AG04449 (cell line): ENCODE data around the gene TMEM150A.
A peak's percentile ranks its signal among the peaks of the same experiment; 100 is the strongest.
"Not testable (repeated sequence)": the region's sequence is repeated elsewhere in the genome, so short reads cannot be mapped to it uniquely, and the experiment has no call there.

Source experiments
- CTCF ChIA-PET: fragments of 350-600 bp; formaldehyde crosslinking; extraction: SDS; loops from one replicate; lab custom pipeline; 2021; ENCODE audit warnings: antibody characterized with exemption; lab: Yijun Ruan, JAX
- POLR2A ChIA-PET: fragments of 400-600, 350-600 bp; formaldehyde crosslinking; extraction: SDS; loops from one replicate; lab custom pipeline; 2020; ENCODE audit warnings: antibody characterized with exemption, inconsistent platforms; lab: Yijun Ruan, JAX
- DNase-seq: peaks from one replicate; pipeline ENCODE4 v3.0.0-alpha.2; 2010; ENCODE audit warnings: low read depth, low spot score
- H3K4me3 ChIP-seq: 2 replicates; pipeline ENCODE4 v1.5.1; 2011; ENCODE audit warnings: low read depth, mild to moderate bottlenecking, control low read depth, low read length
- CTCF ChIP-seq: IDR thresholded peaks from one replicate; pipeline ENCODE4 v1.5.1; 2011; ENCODE audit warnings: mild to moderate bottlenecking, moderate library complexity, low read length, control low read depth, inconsistent platforms; ENCODE audit not compliant: insufficient read depth; ENCODE audit errors: missing control alignments

The TMEM150A gene

GRCh38 chr2:85607268-85608215, 5.0 kb upstream of the TMEM150A start:
- H3K4me3 ChIP-seq = no peak overlapping the region
- no peak for DNase-seq
- POLR2A ChIA-PET = no interaction called here
- CTCF ChIA-PET = interaction anchor here (1.8 to 3.2 kb wide), 2 partner anchors 29 to 41 kb away, joined by 6 to 15 read pairs; no protein-coding TSS in a partner anchor
- no peak for TF ChIP-seq CTCF

GRCh38 chr2:85606116-85606455, 3.6 kb upstream of the TMEM150A start:
- TF ChIP-seq CTCF = no peak
- CTCF ChIA-PET = interaction anchor here (2.2 to 3.2 kb wide), 4 partner anchors 10 to 186 kb away, joined by 8 to 15 read pairs (median 11); partner anchors contain the start of gene RNF181
- POLR2A ChIA-PET = interaction anchor here (0.6 to 2.8 kb wide), 5 partner anchors 11 to 155 kb away, joined by 3 to 11 read pairs (median 4); partner anchors contain the start of genes MAT2A and RNF181
- H3K4me3 ChIP-seq = no peak overlapping the region
- no peak for DNase-seq

- no peak overlapping the region for H3K4me3 ChIP-seq
- ChIA-PET POLR2A (interaction anchor here (0.6 to 2.8 kb wide), 6 partner anchors 10 to 187 kb away, joined by 3 to 11 read pairs (median 4); partner anchors contain the start of genes MAT2A, RNF181 and SH2D6), CTCF (interaction anchor here (0.8 to 3.2 kb wide), 8 partner anchors 10 to 185 kb away, joined by 3 to 15 read pairs (median 6); partner anchors contain the start of genes MAT2A and RNF181)
- TF ChIP-seq CTCF = no peak
- DNase-seq = peak; percentile 70
These were observed 3.1 kb upstream of the TMEM150A start for GRCh38 chr2:85605406-85606115.

- no peak overlapping the region; the same call in 1 of the 2 replicates for H3K4me3 ChIP-seq
- POLR2A ChIA-PET = interaction anchor here (1.1 to 2.8 kb wide), 4 partner anchors 9 to 186 kb away, joined by 3 to 11 read pairs (median 6); partner anchors contain the start of genes MAT2A, RNF181 and SH2D6
- no peak for DNase-seq
- no peak for TF ChIP-seq CTCF
- CTCF ChIA-PET = interaction anchor here (0.8 to 3.2 kb wide), 10 partner anchors 9 to 184 kb away, joined by 3 to 15 read pairs (median 4); partner anchors contain the start of genes MAT2A and RNF181
These were observed 2.3 kb upstream of the TMEM150A start for GRCh38 chr2:85604568-85605339.

- ChIA-PET POLR2A (interaction anchor here (2.8 kb wide), 1 partner anchor 9 kb away, joined by 11 read pairs; the partner anchor contains the start of gene RNF181), CTCF (interaction anchor here (1.3 to 3.2 kb wide), 6 partner anchors 18 to 184 kb away, joined by 3 to 15 read pairs (median 6); partner anchors contain the start of gene MAT2A)
- not testable (repeated sequence) for H3K4me3 ChIP-seq, DNase-seq
These were observed 1.6 kb upstream of the TMEM150A start for GRCh38 chr2:85604133-85604444.
